NB4 (cell line): ENCODE data around the gene TPRA1.
"Not testable (repeated sequence)": the region's sequence is repeated elsewhere in the genome, so short reads cannot be mapped to it uniquely, and the experiment has no call there.

Source experiments
- DNase-seq: peaks from one replicate; pipeline ENCODE4 v3.0.0; 2010; ENCODE audit warnings: low read depth
- H3K4me3 ChIP-seq: one replicate; pipeline ENCODE4 v1.5.1; 2011; ENCODE audit warnings: mild to moderate bottlenecking, low read depth, low read length, moderate library complexity
- MYC ChIP-seq: IDR thresholded peaks from 2 replicates; pipeline ENCODE4 v1.6.1; 2011; ENCODE audit warnings: low read depth, low read length
- POLR2A ChIP-seq: IDR thresholded peaks from 2 replicates; pipeline ENCODE4 v1.6.1; 2011; ENCODE audit warnings: mild to moderate bottlenecking; ENCODE audit not compliant: insufficient read length; ENCODE audit errors: extremely low read depth
- TF ChIP-seq, protein P1 (sequence below): IDR thresholded peaks from 2 replicates; pipeline ENCODE4 v1.6.1; 2011; ENCODE audit warnings: low read depth, low read length
- TF ChIP-seq, protein P2 (sequence below): IDR thresholded peaks from one replicate; pipeline ENCODE4 v1.5.1; 2012; ENCODE audit warnings: low read depth, low read length

Gene TPRA1

DNA sequence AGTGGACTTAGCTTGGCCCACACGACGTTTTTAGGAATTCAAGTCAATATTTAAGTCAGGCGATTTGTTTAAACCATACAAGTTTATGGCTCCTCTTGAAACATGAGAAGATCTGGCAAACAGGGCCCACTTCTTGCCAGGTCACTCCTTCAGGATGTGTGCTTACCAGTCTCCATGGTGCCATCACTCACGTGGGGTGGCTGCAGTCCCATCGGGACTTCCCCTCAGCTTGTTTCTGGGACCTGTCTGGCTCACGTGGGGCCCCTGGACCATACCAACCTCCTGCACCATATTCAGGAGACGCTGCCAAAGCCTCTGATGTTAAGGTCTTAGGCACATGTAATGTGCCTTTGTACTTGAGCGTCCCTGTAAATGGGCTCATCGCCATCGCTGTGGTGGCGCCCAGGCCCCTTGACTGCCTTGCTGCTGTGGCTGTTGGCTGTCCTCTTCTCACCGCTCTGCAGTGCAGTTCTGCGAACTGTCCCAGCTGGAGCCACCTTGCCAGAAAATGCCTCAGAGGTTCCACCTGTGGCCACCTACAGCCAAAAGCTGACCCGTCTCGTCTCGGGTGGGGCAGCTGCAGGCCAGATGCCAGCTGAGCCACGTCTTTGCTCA lies 16.6 kb upstream of the TPRA1 start:
- TF ChIP-seq, protein P1, sequence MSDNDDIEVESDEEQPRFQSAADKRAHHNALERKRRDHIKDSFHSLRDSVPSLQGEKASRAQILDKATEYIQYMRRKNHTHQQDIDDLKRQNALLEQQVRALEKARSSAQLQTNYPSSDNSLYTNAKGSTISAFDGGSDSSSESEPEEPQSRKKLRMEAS, result no peak
- TF ChIP-seq MYC (no peak), POLR2A (no peak)
- TF ChIP-seq, protein P2, sequence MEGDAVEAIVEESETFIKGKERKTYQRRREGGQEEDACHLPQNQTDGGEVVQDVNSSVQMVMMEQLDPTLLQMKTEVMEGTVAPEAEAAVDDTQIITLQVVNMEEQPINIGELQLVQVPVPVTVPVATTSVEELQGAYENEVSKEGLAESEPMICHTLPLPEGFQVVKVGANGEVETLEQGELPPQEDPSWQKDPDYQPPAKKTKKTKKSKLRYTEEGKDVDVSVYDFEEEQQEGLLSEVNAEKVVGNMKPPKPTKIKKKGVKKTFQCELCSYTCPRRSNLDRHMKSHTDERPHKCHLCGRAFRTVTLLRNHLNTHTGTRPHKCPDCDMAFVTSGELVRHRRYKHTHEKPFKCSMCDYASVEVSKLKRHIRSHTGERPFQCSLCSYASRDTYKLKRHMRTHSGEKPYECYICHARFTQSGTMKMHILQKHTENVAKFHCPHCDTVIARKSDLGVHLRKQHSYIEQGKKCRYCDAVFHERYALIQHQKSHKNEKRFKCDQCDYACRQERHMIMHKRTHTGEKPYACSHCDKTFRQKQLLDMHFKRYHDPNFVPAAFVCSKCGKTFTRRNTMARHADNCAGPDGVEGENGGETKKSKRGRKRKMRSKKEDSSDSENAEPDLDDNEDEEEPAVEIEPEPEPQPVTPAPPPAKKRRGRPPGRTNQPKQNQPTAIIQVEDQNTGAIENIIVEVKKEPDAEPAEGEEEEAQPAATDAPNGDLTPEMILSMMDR, result no peak
- no peak for DNase-seq
- no peak overlapping the region for H3K4me3 ChIP-seq

DNA sequence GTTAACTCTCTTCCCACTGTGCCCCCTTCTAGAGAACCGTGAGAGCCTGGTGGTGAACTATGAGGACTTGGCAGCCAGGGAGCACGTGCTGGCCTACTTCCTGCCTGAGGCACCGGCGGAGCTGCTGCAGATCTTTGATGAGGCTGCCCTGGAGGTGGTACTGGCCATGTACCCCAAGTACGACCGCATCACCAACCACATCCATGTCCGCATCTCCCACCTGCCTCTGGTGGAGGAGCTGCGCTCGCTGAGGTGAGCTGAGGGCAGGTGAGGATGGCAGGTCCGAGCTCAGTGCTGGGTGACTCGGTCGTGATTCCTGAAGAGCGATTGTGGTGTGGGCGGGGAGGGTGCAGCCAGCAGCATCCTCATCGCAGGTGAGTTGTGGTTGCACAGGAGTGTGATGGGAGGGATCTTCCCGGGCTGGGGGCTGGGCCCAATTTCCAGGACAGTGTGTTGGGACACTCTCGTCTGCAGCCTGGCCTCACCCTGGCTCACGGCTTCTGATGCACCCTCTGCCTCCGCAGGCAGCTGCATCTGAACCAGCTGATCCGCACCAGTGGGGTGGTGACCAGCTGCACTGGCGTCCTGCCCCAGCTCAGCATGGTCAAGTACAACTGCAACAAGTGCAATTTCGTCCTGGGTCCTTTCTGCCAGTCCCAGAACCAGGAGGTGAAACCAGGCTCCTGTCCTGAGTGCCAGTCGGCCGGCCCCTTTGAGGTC lies 15.7 kb upstream of the TPRA1 start:
- DNase-seq, result no peak
- TF ChIP-seq, protein P1, result no peak
- no peak for TF ChIP-seq POLR2A
- no peak for TF ChIP-seq MYC
- TF ChIP-seq, protein P2, result no peak
- H3K4me3 ChIP-seq, result no peak overlapping the region

DNA sequence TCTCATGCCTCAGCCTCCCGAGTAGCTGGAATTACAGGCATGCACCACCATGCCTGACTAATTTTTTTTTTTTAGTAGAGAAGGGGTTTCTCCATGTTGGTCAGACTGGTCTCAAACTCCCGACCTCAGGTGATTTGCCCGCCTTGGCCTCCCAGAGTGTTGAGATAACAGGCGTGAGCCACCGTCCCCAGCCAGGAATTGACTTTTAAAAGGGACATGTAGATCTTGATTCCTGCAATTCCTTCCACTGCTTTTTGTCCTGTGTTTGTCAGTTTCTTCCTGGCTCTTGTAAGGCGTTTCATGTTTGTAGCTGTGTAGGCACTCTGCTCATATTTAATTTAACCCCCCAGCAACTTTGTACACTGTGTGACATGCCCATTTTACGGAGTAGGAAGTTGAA lies 15.0 kb upstream of the TPRA1 start:
- H3K4me3 ChIP-seq, DNase-seq: not testable (repeated sequence)

DNA sequence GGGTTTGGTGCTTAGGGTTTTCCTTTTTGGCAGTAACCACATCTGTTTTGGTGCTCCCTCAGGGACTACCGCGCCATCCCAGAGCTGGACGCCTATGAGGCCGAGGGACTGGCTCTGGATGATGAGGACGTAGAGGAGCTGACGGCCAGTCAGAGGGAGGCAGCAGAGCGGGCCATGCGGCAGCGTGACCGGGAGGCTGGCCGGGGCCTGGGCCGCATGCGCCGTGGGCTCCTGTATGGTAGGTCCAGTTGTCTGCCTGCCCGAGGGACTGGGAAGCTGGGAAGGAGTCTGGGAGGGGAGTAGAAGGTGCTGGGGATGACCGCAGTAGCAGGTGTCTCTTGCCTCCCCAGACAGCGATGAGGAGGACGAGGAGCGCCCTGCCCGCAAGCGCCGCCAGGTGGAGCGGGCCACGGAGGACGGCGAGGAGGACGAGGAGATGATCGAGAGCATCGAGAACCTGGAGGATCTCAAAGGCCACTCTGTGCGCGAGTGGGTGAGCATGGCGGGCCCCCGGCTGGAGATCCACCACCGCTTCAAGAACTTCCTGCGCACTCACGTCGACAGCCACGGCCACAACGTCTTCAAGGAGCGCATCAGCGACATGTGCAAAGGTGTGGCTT lies 14.1 kb upstream of the TPRA1 start:
- DNase-seq, result no peak
- TF ChIP-seq, protein P1, result no peak
- TF ChIP-seq POLR2A, result no peak
- TF ChIP-seq MYC, result no peak
- TF ChIP-seq, protein P2, result no peak
- no peak overlapping the region for H3K4me3 ChIP-seq

DNA sequence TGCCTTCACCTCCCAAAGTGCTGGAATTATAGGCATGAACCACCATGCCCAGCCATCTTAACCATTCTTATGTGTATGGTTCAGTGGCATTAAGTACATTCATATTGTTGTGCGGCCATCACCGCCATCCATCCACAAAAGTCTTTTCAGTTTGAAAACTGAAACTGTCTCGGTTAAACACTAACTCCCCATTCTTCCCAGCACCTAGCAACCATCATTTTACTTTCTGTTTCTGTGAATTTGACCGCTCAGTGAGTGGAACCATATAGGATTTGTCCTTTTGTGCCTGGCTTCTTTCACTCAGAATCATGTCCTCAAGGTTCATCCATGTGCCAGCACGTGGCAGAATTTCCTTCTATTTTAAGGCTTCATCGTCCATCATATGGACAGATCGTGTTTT lies 13.5 kb upstream of the TPRA1 start:
- DNase-seq, result no peak
- TF ChIP-seq POLR2A (no peak), MYC (no peak)
- TF ChIP-seq, protein P2, result no peak
- TF ChIP-seq, protein P1, result no peak
- no peak overlapping the region for H3K4me3 ChIP-seq

DNA sequence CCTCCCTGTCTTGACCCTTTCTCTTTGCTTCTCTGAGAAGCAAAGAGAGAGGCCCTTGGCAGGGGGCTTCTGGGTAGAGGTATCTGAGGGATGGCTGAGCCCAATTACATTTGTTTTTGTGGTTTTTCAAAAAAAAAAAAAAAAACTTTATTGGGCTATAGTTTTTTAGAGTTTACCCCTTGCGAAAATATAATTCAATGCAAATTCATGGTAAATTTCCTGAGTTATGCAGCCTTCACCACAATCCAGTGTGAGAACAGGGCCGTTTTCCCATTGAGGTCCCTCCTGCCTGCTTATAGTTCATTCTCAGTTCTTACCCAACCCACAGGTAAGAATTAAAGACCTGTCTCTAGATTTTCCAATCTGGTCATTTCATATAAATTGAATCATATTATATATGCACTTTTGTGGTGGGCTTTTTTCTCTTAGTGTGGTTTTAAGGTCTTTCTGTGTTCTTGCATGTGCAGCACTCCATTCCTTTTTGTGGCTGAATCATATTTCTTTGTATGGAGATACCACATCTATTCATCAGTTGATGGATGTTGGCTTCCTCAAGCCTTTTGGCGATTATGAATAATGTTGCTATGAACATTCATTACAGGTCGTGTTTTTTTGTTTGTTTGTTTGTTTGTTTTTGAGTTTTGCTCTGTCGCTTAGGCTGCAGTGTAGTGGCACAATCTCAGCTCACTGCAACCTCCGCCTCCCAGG lies 10.4 kb upstream of the TPRA1 start:
- H3K4me3 ChIP-seq, result peak overlapping the region; percentile 84
- TF ChIP-seq, protein P1, result no peak
- no peak for TF ChIP-seq POLR2A
- TF ChIP-seq, protein P2, result no peak
- no peak for TF ChIP-seq MYC
- no peak for DNase-seq
